ENCODE measurements around the gene TPPP2.

DNA sequence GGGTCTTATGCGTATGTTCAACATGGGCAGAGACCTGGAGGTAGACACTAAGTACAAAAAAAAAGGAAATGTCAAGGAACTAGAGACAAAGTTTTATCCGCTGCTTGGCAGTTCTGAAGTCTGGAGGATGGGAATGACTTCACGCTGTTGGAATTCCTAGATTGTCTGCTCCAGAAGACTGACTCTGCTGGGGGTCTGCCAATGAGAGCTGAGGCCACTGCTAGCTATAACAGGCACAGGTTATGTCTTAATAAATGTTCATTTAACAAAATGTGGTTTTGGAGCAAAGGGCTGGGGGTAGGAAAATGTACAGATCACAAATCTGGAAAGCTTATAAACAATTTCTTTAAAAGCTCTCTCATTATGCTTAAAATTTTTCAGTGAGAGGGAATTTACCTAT lies 33.5 kb downstream of the TPPP2 start:
- TF ChIP-seq EP300 (IDR thresholded peaks at IDR 0.05), result no peak
- TF ChIP-seq CTCF (IDR thresholded peaks at IDR 0.05), result no peak
- TF ChIP-seq POLR2A (IDR thresholded peaks at IDR 0.05; ENCODE audit: low read depth), result no peak
- TF ChIP-seq POLR2AphosphoS5 (IDR thresholded peaks at IDR 0.05), result no peak

Measured in esophagus muscularis mucosa (tissue), 4 donors.